Amniotic stem cell (primary cell): ENCODE measurements around the gene PRPH2.
"Not testable (repeated sequence)": the region's sequence is repeated elsewhere in the genome, so short reads cannot be mapped to it uniquely, and the experiment has no call there.

ENCODE experiments used
- DNase-seq: peaks from one replicate; lab custom pipeline; 2025; lab: John Stamatoyannopoulos, UW

PRPH2 gene

DNA sequence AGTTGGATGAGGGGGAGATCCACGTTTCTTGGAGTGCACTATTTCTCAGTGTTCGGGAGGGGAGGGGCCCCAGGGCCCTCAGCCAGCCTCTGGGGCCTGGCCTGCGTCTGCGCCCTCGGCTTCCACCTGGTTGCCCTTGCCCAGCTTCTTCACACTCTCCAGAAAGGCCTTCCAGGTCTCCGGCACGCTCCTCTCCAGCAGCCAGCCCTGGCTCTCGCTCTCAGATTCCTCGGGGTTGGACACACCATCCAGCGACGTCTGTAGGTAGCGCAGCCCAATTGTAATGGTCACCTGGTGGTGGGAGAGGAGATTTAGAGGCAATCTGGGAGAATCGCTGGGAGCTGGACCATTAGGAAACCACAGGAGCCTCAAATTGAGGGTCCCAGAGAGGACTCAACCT is 24.2 kb downstream of the PRPH2 start:
- DNase-seq = no peak

DNA sequence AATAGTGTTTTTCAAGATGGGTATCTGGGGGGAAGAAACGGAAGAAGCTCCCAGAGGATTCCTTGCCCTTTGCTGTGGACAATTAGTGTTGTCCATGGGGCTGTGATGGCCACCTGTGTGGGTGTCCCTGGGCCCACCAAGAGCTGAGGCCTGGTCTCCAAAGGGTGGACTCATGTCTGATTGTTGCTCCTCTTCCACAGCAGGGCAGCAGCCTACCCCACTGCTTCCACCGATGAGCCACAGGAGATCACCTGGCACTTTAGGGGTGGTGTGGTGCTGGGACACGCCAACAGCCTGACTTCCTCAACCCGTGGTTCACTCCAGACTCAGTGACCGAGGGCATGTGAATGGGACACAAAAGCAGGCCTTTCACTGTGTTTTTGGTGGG is 25.1 kb downstream of the PRPH2 start:
- DNase-seq = no peak

DNA sequence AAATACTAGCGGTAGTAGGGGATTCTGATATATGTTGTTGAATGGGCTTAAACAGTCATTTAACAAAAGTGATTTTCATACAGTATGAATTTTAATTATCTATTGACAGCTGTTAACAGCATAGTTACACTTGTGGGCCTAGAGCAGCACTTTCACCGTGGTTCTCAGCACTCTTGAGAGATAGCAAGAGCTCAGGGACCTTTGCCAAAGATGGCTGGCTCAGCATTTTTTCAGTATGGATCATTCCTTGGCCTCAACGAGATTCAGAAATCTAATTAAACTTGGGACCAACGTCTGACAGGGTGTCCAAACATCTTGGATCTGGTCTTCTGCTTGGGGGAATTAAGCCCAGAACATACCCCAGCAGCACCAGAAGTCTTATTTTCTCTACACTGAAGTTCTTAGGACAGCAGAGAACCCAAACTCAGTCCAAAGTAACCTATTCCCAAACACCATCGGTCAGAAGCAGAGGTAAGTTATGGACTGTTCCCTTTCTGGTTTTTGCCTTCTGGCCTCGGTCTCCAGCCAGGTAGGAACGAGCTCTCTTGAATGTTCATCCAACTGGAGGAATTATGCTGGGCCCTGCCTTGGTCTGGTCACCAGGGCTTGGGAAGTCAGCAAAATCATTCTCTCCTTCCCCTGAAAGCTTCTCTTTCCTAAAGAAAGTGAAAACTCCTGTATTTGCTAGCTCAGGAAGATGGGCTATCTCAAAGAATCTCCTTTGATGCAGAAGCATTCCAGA is 25.7 kb downstream of the PRPH2 start:
- DNase-seq = no peak

DNA sequence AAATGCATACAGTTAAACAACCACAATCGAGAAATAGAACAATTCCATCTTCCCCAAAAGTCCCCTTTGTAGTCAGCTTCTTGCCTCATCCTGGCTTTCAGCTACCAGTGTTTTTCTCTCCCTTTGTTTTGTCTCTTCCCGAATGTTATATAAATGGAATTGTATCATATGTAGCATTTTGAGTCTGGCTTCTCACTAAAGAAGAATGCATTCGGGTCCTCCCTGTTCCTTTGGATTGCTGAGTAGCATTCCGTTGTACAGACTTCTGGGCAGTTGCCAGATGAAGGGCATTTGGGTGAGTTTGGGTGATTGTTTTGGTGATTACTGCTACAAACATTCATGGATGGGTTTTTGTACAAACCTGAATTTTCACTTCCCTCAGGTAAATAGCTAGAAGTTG is 27.8 kb downstream of the PRPH2 start:
- peak; percentile 37 for DNase-seq

DNA sequence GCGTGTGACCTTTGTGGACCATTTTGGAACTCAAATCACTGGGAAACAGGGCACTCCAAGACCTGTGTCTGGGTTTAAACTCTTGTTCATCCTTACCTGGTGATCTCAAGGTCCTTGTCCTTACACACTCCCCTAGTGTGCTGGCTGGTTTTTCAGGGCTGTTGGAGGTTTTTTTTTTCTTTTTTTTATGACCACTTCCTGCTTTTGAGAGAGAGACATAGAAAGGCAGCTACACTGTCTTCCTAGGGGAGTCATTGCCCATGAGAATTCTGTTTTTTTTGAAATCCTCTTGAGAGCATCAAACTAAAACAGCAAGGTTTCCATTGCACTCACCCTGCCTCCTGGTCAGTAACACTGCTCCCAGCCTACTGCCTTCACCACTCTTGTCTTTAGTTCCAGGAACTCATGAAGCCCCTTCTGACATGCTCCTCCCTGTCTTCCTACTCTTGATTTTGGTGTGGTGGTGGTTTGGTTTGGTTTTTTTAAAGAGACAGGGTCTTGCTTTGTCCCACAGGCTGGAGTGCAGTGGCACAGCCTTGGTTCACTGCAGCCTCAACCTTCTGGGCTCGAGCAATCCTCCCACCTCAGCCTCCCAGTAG is 28.6 kb downstream of the PRPH2 start:
- no peak for DNase-seq

DNA sequence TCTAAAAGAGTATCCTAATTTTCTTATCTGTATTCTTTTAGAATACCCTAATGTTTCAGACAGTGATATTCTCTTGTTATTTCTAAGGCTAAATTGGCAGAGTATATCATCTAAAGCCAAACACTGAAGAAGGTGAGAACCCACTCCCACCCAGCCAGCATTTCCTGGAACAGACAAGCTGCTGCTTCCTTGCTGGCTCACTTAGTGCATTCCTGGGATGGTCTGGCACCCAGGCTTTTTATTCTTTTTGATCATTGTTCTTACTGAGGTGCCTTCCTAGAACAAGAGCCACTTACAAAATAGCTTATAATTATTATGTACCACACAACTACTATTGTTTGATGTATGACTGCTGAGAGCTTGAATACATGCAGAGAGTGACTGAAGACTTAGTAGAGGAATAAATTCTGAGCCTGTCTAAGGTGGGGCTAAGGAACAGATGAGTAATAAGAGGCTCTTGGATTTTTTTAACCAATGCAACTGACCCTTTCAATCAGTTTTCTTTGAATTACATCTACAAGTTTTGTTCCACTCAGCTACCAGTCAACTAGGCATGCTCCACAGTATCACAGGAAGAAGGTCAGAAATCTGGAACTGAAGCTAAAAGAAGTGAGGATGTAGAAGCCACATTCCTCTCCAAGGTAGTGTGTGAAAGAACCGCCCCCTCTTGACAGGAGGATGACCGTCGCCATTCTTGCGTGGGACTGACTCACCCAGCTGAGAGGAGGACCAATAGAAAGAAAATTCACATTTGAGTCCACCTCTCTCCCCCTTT is 30.1 kb downstream of the PRPH2 start:
- peak; percentile 30 for DNase-seq

DNA sequence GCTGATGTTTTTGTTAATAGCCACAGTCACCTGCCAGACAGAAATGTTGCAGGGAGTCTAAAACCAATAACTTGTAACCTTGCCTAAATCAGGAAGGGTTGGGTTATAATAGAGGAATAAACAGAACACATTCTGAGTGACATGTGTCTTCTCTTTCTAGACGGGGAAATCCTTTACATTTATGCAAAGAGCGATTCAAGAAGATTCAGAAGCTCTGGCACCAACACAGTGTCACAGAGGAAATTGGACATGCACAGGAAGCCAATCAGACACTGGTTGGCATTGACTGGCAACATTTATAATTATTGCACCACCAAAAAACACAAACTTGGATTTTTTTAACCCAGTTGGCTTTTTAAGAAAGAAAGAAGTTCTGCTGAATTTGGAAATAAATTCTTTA is 31.5 kb downstream of the PRPH2 start:
- DNase-seq = no peak

DNA sequence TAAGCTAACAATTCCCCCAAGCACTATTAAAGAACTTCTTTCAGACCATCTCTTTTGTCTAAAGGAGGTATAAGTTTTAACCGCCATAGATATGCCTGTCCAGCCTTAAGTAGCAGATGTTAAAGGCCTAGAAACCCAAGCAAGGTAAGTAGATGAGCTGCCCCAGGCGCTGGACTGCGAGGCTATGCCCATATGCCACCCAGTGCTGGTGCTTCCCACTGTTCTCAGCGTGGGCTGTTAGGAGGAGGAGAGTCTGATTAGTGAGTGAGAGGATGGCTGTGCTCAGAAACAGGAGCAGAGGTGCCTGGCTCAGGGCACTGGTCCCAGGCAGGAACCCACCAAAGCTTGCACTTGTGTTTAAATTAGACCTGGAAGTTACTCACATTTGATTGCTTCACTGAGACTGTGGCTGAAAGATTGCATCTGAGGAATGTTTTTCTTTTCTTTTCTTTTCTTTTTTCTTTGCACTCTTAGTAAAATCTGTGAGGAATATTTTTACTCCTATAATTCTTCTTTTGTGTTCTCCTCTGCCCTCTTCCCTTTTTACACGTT is 32.2 kb downstream of the PRPH2 start:
- no peak for DNase-seq

DNA sequence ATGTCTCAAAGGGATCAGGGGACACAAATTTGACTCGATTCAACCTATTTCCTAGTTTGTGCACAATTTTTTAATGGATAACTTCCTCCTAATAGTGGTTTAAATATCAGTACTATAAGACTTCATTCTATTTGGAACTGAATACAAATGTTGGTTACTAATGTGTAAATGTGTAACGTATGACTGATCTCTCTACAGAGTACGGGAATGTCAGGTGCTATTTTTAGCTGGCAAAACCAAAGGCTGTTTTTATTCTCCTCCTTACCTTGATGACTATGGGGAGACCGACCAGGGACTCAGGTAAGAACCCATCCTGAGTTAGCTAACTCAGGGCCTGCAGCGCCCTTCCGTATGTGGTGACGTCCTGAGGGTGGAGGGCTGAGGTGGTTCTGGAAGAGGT is 33.0 kb downstream of the PRPH2 start:
- no peak for DNase-seq

DNA sequence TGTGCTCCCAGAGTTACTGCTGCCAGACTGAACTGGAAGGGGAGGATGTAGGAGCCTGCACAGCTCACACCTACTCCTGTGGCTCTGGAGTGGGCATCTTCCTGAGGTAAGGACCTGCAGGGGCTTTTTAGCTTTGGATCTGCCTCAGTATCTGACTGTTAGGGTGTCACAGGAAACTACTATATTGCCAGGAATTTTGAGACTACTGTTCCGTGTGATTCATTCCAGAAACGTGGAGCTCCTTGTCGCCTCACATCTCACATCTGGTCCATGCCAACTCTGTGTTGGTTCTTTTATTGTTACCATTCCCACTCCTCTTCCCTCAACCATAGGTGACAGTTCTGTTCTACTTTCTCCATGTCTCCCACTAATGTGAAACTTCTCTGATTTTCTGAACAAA is 34.1 kb downstream of the PRPH2 start:
- no peak for DNase-seq

DNA sequence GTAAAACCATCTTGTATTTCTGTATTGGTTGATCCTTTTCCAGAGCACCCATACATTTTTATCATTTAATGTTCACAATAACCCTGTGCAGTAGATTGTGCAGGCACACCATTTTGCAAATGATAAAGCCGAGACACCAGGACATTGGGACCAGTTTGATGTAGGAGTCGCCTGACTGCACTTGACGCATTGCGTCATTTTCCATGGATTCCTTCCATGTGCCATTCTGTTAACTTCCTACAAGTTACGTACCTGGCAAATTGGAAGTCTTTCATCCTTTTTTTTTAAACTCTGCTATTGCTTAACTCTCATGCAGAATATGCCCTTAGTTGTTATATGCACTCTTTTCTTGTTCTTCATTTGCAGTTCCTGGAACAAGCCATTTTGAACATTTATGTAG is 43.0 kb downstream of the PRPH2 start:
- no peak for DNase-seq

DNA sequence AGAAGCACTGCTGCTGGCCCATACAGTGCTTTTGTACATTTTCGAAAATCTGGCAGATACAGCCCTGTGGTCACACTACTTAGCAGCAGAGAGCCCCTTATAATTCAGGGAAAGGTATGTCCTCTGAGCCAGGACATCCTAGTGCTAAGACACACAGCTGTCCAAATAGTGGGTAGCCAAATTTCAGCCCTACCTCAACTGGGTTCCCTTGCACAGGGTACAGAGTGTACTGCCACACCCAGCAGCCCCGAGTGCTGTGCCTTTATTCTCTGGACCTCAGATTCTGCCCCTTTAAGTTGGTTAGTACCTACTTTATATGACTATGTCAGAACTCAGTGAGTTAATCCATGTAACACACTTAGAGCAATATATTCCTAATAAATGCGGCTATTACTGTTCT is 47.6 kb downstream of the PRPH2 start:
- DNase-seq = no peak

DNA sequence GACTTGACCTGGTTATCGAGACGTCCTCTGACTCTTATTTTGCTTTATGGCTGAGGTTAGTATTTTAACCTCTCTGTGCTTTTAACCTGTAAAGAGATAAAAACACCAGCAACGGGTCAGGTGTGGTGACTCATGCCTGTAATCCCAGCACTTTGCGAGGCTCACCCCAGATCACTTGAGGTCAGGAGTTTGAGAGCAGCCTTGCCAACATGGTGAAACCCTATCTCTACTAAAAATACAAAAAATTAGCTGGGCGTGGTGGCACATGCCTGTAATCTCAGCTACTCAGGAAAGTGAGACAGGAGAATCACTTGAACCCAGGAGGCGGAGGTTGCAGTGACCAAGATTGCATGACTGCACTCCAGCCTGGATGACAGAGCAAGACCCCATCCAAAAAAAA is 48.0 kb downstream of the PRPH2 start:
- DNase-seq = not testable (repeated sequence)

DNA sequence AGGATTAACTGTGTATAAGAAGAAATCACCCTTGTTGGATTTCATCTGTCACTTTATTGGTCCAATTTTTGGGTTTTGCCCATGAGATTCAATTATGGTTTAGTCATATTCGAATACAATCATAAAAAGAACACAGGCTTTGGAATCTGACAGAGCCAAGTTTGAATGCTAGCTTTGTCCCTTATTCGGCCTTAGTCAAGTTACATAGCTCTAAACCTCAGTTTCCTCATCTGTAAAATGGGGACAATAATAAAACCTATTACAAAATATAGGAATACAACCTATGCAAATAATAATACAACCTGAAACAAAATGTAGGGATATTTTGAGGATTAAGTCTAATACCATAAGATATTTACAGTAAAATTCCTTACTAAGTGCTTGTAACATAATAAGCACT is 57.7 kb downstream of the PRPH2 start:
- DNase-seq = no peak

DNA sequence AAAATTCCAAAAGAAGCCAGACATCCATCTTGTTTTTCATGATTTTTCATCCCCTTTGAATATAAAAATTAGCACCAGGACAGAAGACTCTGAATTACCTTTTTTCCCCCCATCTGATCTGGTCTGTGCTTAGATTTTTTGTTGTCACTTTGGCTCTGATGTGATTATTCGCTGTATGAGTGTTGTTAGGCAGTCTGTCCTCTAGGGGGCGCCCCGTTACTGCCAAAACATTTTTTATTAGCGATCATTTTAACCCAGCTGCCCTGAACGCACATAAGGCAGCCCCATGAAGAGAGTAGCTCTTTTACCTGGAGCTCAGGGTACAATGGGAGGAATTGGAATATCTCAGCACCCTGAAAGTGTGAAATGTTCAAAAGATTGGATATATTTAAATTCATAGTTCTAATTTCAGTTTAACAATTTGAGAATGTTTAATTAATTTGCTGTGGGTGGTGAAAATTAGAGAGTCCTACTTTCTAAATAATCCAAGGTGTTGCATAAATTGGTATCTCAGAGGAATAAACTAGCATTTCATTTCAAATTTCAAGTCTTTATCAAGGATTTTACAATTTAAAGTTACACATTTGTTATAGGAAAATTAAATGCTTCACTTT is 60.8 kb downstream of the PRPH2 start:
- DNase-seq = peak; percentile 21

DNA sequence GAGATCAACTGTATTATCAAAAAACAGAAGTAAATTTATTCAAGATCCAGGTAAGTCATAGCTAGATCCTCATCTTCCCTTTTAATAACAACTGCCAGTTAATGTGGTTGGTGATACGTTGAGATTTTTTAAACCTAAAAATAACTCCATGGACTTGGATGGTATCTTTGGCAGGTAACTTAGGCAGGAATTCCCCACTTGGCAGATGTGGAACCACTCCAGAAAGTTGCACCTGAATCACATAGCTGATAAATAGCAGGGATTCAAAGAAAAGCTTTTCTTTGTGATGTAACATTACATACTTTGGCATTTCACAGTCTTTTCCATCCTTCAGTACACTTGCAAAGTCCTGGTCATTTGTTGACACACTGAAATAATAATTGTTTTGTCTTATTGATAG is 62.6 kb downstream of the PRPH2 start:
- DNase-seq = no peak

DNA sequence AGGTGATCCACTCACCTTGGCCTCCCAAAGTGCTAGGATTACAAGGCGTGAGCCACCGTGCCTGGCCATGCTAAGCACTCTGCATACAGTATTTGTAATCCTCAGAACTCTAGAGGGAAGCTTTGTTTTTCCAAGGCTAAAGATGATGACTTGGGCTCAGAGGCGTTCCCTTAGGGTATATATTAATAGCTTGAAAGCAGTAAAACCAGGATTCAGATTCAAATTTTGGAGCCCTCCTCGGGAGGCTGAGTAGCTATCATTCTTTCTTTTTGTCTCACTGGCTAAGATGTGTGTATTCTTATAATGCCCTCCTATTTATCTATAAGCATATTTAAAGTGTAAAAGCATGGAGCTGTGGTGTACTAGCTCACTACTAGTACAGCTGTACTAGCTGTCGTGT is 68.5 kb downstream of the PRPH2 start:
- no peak for DNase-seq

DNA sequence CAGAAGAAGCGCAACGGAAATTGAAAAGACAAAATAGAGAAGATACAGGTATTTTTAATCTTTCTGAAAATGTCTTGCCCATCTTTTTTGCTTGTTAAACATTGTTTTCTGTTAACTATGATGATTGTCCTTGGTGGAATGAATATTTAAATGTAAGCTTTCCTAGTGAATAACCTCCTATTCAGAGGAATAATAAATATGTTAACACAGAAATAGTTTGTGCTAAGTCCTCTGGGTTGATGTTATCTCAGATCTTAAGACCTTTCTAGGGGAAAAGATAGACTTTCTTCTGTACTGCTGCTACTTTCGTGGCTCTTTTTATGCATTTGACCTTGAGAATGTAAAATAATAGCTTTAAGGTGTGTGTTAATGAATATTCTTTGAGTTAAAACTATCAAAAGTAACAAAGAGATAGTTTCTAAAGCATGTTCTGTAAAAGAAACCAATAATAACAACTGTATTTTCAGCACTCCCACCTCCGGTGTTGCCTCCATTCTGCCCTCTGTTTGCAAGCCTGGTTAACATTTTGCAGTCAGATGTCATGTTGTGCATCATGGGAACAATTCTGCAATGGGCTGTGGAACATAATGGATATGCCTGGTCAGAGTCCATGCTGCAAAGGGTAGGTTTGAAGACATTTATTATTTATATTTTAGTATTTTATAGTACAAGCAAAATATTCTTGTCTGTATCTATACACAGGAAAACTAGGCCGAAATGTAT is 70.2 kb downstream of the PRPH2 start:
- DNase-seq = no peak
